ENCODE results near the gene DNAJC30. TPM values are rescaled to one million over a fixed set of nuclear protein-coding genes. Genes with fewer than 3 reads are reported as not detected.

Gene DNAJC30
- total and polyA plus RNA-seq, 3 experiments from 2014 or later = 10.0 to 12.4 (median 10.9) TPM

GRCh38 chr7:73688288-73688687 lies 5.0 kb upstream of the DNAJC30 start:
- CTCF ChIA-PET = no interaction called here
- Mint-ChIP-seq H3K36me3 (peaks cover 9 to 71% (median 30%) of the 10 kb centered on the region in 3 donors), H3K27ac (peak overlapping the region in 1 of 8 donors; percentile 82), H3K4me3 (peak overlapping the region in 1 of 7 donors; percentile 70), H3K27me3 (no peaks in the 10 kb centered on the region), H3K9me3 (no peaks in the 10 kb centered on the region), H3K4me1 (peaks cover 18 to 35% (median 24%) of the 10 kb centered on the region in 3 donors)
- DNase-seq = no peak
- no peaks in the 10 kb centered on the region for H3K9me3 ChIP-seq (ENCODE audit: low read length)
- H3K4me3 ChIP-seq (ENCODE audit: low read length) = no peak overlapping the region
- H3K4me1 ChIP-seq (ENCODE audit: insufficient read depth, low read length) = peaks cover 4% of the 10 kb centered on the region
- H3K36me3 ChIP-seq (ENCODE audit: insufficient read depth, low read length) = peaks cover 38% of the 10 kb centered on the region
- H3K27me3 ChIP-seq (ENCODE audit: insufficient read depth, low read length, poor library complexity, severe bottlenecking) = no peaks in the 10 kb centered on the region
- POLR2A ChIA-PET = no interaction called here
- no peak overlapping the region for H3K27ac ChIP-seq (ENCODE audit: low read depth, low read length)

GRCh38 chr7:73685311-73685710 lies 2.1 kb upstream of the DNAJC30 start:
- Histone ChIP-seq H3K27me3 (ENCODE audit: insufficient read depth, low read length, poor library complexity, severe bottlenecking) (no peaks in the 10 kb centered on the region), H3K27ac (ENCODE audit: low read depth, low read length) (no peak overlapping the region), H3K4me3 (ENCODE audit: low read length) (no peak overlapping the region), H3K9me3 (ENCODE audit: low read length) (no peaks in the 10 kb centered on the region), H3K4me1 (ENCODE audit: insufficient read depth, low read length) (peaks cover 24% of the 10 kb centered on the region), H3K36me3 (ENCODE audit: insufficient read depth, low read length) (peaks cover 25% of the 10 kb centered on the region)
- H3K27ac Mint-ChIP-seq = peak overlapping the region in 2 of 8 donors; percentile 26 to 43
- POLR2A ChIA-PET = interaction anchor here (0.6 to 1.2 kb wide), 2 partner anchors 54 to 972 kb away, joined by 4 to 8 read pairs; partner anchors contain the start of genes ABHD11 and GTF2I
- CTCF ChIA-PET = interaction anchor here (0.6 to 1.2 kb wide), 3 partner anchors 17 to 78 kb away, joined by 3 to 4 read pairs (median 3); partner anchors contain the start of gene VPS37D
- H3K9me3 Mint-ChIP-seq = no peaks in the 10 kb centered on the region
- peak overlapping the region in 6 of 7 donors; percentile 33 to 87 (median 67) for H3K4me3 Mint-ChIP-seq
- H3K36me3 Mint-ChIP-seq = peaks cover 3 to 52% (median 18%) of the 10 kb centered on the region in 3 donors
- no peak for DNase-seq
- H3K4me1 Mint-ChIP-seq = peaks cover 30 to 59% (median 44%) of the 10 kb centered on the region in 3 donors
- no peaks in the 10 kb centered on the region for H3K27me3 Mint-ChIP-seq

GRCh38 chr7:73683788-73684693 lies 788 bp upstream of the DNAJC30 start:
- peak overlapping the region; percentile 93 for H3K27ac ChIP-seq (ENCODE audit: low read depth, low read length)
- H3K4me3 ChIP-seq (ENCODE audit: low read length) = peak overlapping the region; percentile 99
- ChIA-PET CTCF (interaction anchor here (1.1 kb wide), 1 partner anchor 51 kb away, joined by 4 read pairs; no protein-coding TSS in a partner anchor), POLR2A (interaction anchor here (1.2 kb wide), 1 partner anchor 55 kb away, joined by 4 read pairs; the partner anchor contains the start of gene ABHD11)
- H3K27me3 ChIP-seq (ENCODE audit: insufficient read depth, low read length, poor library complexity, severe bottlenecking) = no peaks in the 10 kb centered on the region
- Mint-ChIP-seq H3K4me3 (peak overlapping the region; percentile 91 to 98 (median 96)), H3K27ac (peak overlapping the region; percentile 90 to 97 (median 96)), H3K9me3 (no peaks in the 10 kb centered on the region), H3K27me3 (no peaks in the 10 kb centered on the region), H3K36me3 (peaks cover 0 to 47% (median 13%) of the 10 kb centered on the region in 3 donors), H3K4me1 (peaks cover 28 to 61% (median 39%) of the 10 kb centered on the region in 3 donors)
- H3K36me3 ChIP-seq (ENCODE audit: insufficient read depth, low read length) = peaks cover 27% of the 10 kb centered on the region
- H3K9me3 ChIP-seq (ENCODE audit: low read length) = no peaks in the 10 kb centered on the region
- peaks cover 24% of the 10 kb centered on the region for H3K4me1 ChIP-seq (ENCODE audit: insufficient read depth, low read length)
- DNase-seq = no peak

- Histone ChIP-seq H3K36me3 (ENCODE audit: insufficient read depth, low read length) (peaks cover 19% of the 10 kb centered on the region), H3K4me1 (ENCODE audit: insufficient read depth, low read length) (peaks cover 24% of the 10 kb centered on the region), H3K9me3 (ENCODE audit: low read length) (no peaks in the 10 kb centered on the region), H3K4me3 (ENCODE audit: low read length) (peak overlapping the region; percentile 99), H3K27me3 (ENCODE audit: insufficient read depth, low read length, poor library complexity, severe bottlenecking) (no peaks in the 10 kb centered on the region), H3K27ac (ENCODE audit: low read depth, low read length) (peak overlapping the region; percentile 93)
- ChIA-PET POLR2A (no interaction called here), CTCF (interaction anchor here (1.1 kb wide), 2 partner anchors 17 to 42 kb away, joined by 3 read pairs; no protein-coding TSS in a partner anchor)
- no peaks in the 10 kb centered on the region for H3K9me3 Mint-ChIP-seq
- H3K36me3 Mint-ChIP-seq = peaks cover 0 to 49% (median 6%) of the 10 kb centered on the region in 3 donors
- peaks cover 21 to 56% (median 33%) of the 10 kb centered on the region in 3 donors for H3K4me1 Mint-ChIP-seq
- no peak for DNase-seq
- peak overlapping the region; percentile 76 to 97 (median 94) for H3K27ac Mint-ChIP-seq
- H3K4me3 Mint-ChIP-seq = peak overlapping the region; percentile 91 to 98 (median 96)
- H3K27me3 Mint-ChIP-seq = no peaks in the 10 kb centered on the region
Measured at GRCh38 chr7:73682745-73683055, 553 bp downstream of the DNAJC30 start.

GRCh38 chr7:73681031-73681430 lies 2.2 kb downstream of the DNAJC30 start:
- H3K9me3 Mint-ChIP-seq = no peaks in the 10 kb centered on the region
- CTCF ChIA-PET = no interaction called here
- peak overlapping the region in 5 of 8 donors; percentile 34 to 94 (median 64) for H3K27ac Mint-ChIP-seq

GRCh38 chr7:73680501-73680900 lies 2.8 kb downstream of the DNAJC30 start:
- Histone ChIP-seq H3K36me3 (ENCODE audit: insufficient read depth, low read length) (peaks cover 7% of the 10 kb centered on the region), H3K4me1 (ENCODE audit: insufficient read depth, low read length) (peaks cover 24% of the 10 kb centered on the region), H3K9me3 (ENCODE audit: low read length) (no peaks in the 10 kb centered on the region), H3K27ac (ENCODE audit: low read depth, low read length) (no peak overlapping the region), H3K4me3 (ENCODE audit: low read length) (no peak overlapping the region), H3K27me3 (ENCODE audit: insufficient read depth, low read length, poor library complexity, severe bottlenecking) (no peaks in the 10 kb centered on the region)
- Mint-ChIP-seq H3K4me3 (peak overlapping the region in 5 of 7 donors; percentile 9 to 97 (median 95)), H3K27ac (peak overlapping the region in 3 of 8 donors; percentile 37 to 94 (median 79)), H3K4me1 (peaks cover 21 to 48% (median 24%) of the 10 kb centered on the region in 3 donors), H3K27me3 (no peaks in the 10 kb centered on the region), H3K9me3 (no peaks in the 10 kb centered on the region), H3K36me3 (peaks cover 0 to 37% (median 3%) of the 10 kb centered on the region in 3 donors)
- ChIA-PET POLR2A (no interaction called here), CTCF (no interaction called here)
- DNase-seq = no peak

More at GRCh38 chr7:73681031-73681430, 2.2 kb downstream of the DNAJC30 start:
- H3K27me3 Mint-ChIP-seq = no peaks in the 10 kb centered on the region
- no peak overlapping the region for H3K4me3 ChIP-seq (ENCODE audit: low read length)
- peak overlapping the region; percentile 69 to 97 (median 95) for H3K4me3 Mint-ChIP-seq
- peaks cover 0 to 38% (median 3%) of the 10 kb centered on the region in 3 donors for H3K36me3 Mint-ChIP-seq
- H3K9me3 ChIP-seq (ENCODE audit: low read length) = no peaks in the 10 kb centered on the region
- POLR2A ChIA-PET = no interaction called here
- peaks cover 7% of the 10 kb centered on the region for H3K36me3 ChIP-seq (ENCODE audit: insufficient read depth, low read length)
- no peak for DNase-seq
- no peaks in the 10 kb centered on the region for H3K27me3 ChIP-seq (ENCODE audit: insufficient read depth, low read length, poor library complexity, severe bottlenecking)
- H3K27ac ChIP-seq (ENCODE audit: low read depth, low read length) = no peak overlapping the region
- H3K4me1 ChIP-seq (ENCODE audit: insufficient read depth, low read length) = peaks cover 24% of the 10 kb centered on the region
- peaks cover 21 to 49% (median 27%) of the 10 kb centered on the region in 3 donors for H3K4me1 Mint-ChIP-seq

GRCh38 chr7:73679709-73680108 lies 3.5 kb downstream of the DNAJC30 start:
- Mint-ChIP-seq H3K9me3 (no peaks in the 10 kb centered on the region), H3K4me3 (peak overlapping the region in 1 of 7 donors; percentile 50), H3K27ac (peak overlapping the region in 1 of 8 donors; percentile 94), H3K27me3 (no peaks in the 10 kb centered on the region), H3K36me3 (peaks cover 0 to 37% (median 3%) of the 10 kb centered on the region in 3 donors), H3K4me1 (peaks cover 20 to 41% (median 24%) of the 10 kb centered on the region in 3 donors)
- H3K36me3 ChIP-seq (ENCODE audit: insufficient read depth, low read length) = peaks cover 7% of the 10 kb centered on the region
- ChIA-PET CTCF (no interaction called here), POLR2A (no interaction called here)
- no peak overlapping the region for H3K27ac ChIP-seq (ENCODE audit: low read depth, low read length)
- DNase-seq = no peak
- peaks cover 24% of the 10 kb centered on the region for H3K4me1 ChIP-seq (ENCODE audit: insufficient read depth, low read length)
- no peaks in the 10 kb centered on the region for H3K27me3 ChIP-seq (ENCODE audit: insufficient read depth, low read length, poor library complexity, severe bottlenecking)
- H3K4me3 ChIP-seq (ENCODE audit: low read length) = no peak overlapping the region
- no peaks in the 10 kb centered on the region for H3K9me3 ChIP-seq (ENCODE audit: low read length)

- H3K27ac Mint-ChIP-seq = no peak overlapping the region
- ChIA-PET CTCF (interaction anchor here (1.3 to 1.7 kb wide), 2 partner anchors 11 to 56 kb away, joined by 3 to 8 read pairs; partner anchors contain the start of gene VPS37D), POLR2A (no interaction called here)
- H3K36me3 Mint-ChIP-seq = peaks cover 0 to 36% (median 3%) of the 10 kb centered on the region in 3 donors
- Histone ChIP-seq H3K9me3 (ENCODE audit: low read length) (no peaks in the 10 kb centered on the region), H3K4me1 (ENCODE audit: insufficient read depth, low read length) (peaks cover 20% of the 10 kb centered on the region), H3K27ac (ENCODE audit: low read depth, low read length) (no peak overlapping the region), H3K4me3 (ENCODE audit: low read length) (no peak overlapping the region), H3K36me3 (ENCODE audit: insufficient read depth, low read length) (peaks cover 7% of the 10 kb centered on the region), H3K27me3 (ENCODE audit: insufficient read depth, low read length, poor library complexity, severe bottlenecking) (no peaks in the 10 kb centered on the region)
- peaks cover 18 to 37% (median 21%) of the 10 kb centered on the region in 3 donors for H3K4me1 Mint-ChIP-seq
- peak overlapping the region in 1 of 7 donors; percentile 50 for H3K4me3 Mint-ChIP-seq
- H3K9me3 Mint-ChIP-seq = no peaks in the 10 kb centered on the region
- no peak for DNase-seq
- H3K27me3 Mint-ChIP-seq = no peaks in the 10 kb centered on the region
Measured at GRCh38 chr7:73678862-73679261, 4.4 kb downstream of the DNAJC30 start.
